Amygdala (tissue), 56 donors: Measurements from ENCODE around the gene DNAI1.

Experiments
- DNase-seq, 56 donors: peaks; one replicate each; lab custom pipeline; 2025; lab: John Stamatoyannopoulos, UW

The DNAI1 gene

GRCh38 chr9:34485822-34486221 is 27.2 kb downstream of the DNAI1 start:
- DNase-seq = no peak

- no peak for DNase-seq
These were observed 28.0 kb downstream of the DNAI1 start for GRCh38 chr9:34486572-34486971.

DNA sequence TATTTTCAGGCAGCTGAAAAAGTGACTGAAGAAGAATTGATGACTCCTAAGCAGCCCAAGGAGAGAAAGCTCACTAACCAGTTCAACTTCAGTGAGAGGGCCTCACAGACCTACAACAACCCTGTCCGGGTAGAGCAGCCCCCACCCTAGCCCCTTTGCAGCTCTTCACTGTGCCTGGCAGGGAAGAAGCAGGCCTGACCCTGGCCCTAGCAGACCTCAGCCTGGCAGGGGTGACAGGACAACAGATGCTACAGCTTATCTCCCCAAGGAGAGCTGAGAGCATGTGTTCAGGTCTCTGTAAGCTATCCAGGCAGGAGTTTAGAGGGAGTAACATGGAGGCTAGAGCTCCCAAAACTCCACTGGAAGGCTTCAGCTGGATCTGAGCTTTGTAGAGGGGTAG is 31.8 kb downstream of the DNAI1 start:
- DNase-seq = no peak

DNA sequence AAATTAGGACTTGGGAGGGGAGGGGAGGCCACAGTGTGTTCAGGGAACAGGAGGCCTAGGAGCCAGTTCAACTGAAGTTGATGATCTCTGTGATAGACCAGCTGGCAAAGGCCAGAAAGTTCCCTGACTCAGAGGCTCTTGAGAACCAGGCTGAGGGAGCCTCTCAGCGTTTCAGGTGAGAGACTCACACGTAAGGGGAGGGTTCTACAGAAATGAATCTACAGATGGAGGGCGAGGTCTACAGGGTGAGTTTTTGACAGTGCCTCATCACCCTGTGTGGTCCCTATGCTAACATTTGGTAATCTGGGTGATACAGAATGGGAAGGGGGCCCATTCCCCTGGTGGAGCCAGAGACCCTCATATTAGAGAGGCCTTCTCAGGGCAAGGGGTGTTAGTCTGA is 32.2 kb downstream of the DNAI1 start:
- no peak for DNase-seq

DNA sequence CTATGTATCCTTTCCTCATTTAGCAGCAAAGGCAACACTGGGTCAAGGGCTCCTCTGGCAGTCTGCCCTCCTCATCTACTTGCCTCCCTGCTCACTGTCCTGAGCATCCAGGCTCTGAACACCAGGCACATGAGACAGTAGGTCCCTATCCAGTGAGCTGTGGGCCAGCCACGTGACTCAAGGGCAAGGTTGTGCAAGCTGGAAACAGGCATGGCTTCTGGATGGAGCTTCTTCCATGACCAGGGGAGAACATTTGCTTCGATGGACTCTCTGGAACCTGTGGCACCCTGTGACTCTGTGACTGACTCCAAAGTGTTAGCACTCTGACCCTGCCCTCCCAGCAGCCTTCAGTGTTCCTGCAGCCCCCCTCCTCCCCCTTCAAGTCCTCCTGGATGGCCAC is 33.0 kb downstream of the DNAI1 start:
- no peak for DNase-seq

- no peak for DNase-seq
These were observed 33.4 kb downstream of the DNAI1 start for GRCh38 chr9:34492051-34492450.

- DNase-seq = peak in 6 of 56 donors; percentile 4 to 33 (median 12)
These were observed 35.4 kb downstream of the DNAI1 start for GRCh38 chr9:34493972-34494535.

DNA sequence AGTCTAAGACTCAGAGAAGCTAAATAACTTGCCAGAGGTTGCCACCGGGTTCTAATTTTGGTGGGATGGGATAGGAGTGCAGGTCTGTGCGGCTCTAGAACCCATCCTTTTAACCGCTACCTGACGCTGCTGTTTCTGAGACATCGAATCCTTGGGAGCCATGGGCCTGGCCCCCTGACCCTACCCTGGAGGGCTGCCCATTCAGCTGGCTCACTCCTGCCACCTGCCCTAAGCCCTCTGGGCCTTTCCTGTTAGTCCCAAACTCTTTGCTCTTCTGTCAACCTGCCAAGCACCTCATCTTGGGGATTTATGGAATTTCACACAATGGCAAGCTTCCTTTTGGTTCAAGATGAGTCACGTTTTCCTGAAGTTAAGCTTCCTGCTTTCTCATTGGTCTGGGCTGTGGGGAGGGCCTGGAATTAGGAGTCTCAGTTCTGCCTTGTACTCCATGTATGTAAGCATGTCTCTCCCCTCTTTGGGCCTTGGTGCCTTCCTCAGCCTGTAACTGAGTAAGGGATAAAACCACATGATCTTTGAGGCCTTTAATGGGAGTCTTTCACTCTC is 37.6 kb downstream of the DNAI1 start:
- no peak for DNase-seq

DNA sequence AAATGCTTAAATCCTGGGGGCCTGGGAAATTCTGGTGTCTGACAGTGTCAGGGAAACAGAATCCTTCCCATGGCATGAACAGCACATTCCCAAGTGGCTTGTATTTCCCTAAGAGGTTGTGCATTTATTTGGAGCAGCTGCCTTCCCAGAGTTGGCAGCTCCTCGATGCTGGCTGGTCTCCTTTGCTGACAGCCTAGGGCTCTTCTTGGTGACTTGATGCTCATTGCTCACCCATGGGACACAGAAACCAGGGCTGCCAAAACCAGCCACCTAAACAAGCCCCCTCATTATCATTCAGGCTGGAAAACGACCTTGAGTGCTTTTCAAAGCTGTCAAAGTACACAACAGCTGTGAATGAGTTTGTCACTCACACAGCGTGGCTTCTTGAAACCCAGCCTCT is 39.9 kb downstream of the DNAI1 start:
- DNase-seq = peak in 6 of 56 donors; percentile 9 to 35 (median 21)

DNA sequence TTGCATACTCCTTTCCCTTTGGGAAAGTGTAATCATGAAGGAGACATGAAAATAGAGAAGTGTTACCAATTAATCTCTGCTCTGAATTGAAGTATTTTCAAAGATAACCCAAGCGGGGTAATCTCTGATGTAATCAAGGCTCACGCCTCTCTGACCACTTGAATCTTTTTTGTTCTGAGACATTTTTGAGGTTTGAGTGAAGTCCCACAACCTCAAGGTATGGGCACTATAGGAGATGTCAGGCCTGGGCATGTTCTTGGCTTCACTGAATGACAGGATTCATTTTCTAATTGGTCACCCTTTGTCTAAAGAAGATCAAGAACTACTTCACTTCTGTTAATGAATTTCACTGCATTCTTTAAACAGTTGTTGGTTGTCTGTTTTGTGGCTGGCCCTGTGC is 40.5 kb downstream of the DNAI1 start:
- no peak for DNase-seq

DNA sequence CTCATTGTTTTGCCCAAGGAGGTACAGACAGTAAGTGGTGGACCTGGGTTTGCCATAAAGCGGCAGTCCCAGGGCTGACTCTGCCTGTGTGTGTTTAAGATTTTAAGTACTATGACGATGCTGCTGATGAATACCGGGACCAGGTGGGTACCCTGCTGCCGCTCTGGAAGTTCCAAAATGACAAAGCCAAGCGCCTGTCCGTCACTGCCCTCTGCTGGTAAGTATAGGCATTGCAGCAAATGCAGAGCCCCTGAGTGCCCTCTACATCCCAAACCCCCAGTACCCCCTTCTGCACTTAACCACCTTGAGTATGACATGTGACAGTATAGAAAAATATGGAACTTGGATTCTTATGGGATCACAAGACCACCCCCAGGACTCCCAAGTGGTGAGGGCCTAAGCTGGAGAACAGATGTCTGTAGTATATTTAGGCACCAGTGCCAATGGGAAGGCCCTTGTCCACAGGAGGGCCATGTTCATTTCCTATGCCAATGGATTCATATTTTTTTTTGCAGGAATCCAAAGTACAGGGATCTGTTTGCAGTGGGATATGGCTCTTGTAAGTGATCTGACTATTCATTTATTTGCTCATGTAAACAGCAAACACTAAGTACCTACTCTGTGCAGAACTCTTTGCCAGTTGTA is 42.1 kb downstream of the DNAI1 start:
- peak in 38 of 56 donors; percentile 16 to 76 (median 38) for DNase-seq

DNA sequence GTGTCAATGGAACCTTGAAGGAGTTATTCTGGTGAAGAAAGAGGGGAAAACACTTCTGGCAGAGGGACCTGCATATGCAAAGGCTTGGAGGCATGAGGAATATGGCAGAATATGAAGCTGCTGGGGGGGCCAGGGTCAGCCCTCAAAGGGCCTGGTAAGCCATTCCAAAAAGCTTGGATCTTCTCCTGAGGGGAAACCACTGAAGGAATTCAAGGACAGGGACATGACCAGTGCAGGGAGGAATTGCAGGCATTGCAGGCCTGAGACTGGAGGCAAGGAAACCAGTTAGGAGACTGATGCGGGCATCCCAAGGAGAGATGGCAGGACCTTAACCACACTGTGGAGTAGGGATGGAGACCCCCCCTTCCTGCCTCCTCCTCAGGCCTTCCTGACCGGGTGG is 42.8 kb downstream of the DNAI1 start:
- DNase-seq = no peak

GRCh38 chr9:34501889-34502425 is 43.4 kb downstream of the DNAI1 start:
- DNase-seq = peak in 55 of 56 donors; percentile 46 to 100 (median 96)

DNA sequence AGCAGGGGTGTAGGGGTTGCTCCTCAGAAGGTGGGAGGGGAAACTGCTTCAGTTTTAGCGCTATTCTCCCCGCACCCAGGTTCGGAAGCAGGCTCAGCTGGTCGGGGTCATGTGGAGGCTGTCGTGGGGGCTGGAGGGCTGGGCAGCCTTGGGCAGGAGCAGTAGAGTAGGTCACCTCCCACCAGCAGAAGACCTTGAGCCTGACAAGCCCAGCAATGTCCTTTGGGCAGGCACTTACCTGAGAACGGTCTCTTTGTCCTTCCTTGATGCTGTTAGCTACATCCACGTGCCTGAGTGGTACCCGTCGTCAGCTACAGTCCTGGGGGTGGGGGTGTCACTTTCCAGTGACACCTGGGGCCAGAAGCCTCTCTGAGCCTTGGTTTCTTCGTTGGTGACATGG is 43.9 kb downstream of the DNAI1 start:
- DNase-seq = peak in 5 of 56 donors; percentile 55 to 63 (median 59)

DNA sequence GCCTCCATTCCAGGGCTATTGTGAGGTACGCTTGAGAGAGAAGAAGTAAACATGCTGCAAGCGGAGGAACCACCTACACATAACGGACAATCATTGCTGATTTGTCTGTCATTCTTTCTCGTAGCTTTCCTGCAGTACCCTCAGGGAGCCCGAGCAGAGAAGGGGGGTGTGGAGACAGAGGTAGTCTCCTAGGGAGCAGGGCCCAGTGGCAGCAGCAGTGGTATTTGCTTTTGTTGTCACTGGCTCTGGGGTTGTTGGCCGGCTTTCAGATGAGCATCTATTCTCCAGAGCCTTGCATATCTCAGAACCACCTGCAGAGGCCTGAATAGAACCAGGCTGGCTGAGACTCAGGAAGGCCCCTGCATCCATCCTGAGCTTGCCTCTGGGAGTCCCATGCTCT is 44.3 kb downstream of the DNAI1 start:
- peak in 13 of 56 donors; percentile 19 to 60 (median 40) for DNase-seq

DNA sequence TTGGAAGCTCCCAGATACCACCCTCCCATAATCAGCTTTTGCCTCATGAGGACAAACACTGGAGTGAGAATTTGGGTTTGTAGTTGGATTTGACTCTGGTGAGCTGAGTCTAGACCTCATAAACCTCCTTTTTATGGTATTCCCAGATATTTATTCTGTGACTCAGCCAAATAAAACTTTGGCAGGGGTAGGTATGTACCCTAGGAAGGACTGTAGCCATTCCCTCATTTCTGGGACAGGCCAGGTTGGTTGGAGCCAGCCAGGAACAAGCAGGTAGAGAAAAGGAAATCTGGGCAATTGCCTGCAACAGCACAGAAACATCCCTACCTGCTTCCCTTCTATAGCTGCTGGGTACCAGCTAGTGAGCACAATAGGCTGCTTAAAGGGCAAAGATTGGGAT is 44.8 kb downstream of the DNAI1 start:
- DNase-seq = no peak

- DNase-seq = no peak
These were observed 46.9 kb downstream of the DNAI1 start for GRCh38 chr9:34505370-34506120.

DNA sequence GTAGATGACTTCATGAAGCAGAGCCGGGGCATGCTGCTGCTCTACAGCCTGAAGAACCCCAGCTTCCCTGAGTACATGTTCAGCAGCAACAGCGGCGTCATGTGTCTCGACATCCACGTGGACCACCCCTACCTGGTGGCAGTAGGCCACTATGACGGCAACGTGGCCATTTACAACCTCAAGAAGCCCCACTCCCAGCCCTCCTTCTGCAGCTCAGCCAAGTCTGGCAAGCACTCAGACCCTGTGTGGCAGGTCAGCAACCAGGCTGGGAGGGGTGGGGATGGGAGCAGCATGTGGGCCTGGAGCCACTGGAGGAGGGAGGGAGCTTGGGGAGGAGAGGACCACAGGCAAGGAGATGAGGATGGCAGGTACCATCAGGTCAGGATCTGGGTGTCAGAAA is 48.0 kb downstream of the DNAI1 start:
- DNase-seq = peak in 2 of 56 donors; percentile 14 to 19

- DNase-seq = no peak
These were observed 49.0 kb downstream of the DNAI1 start for GRCh38 chr9:34507556-34507955.

GRCh38 chr9:34507966-34508365 is 49.4 kb downstream of the DNAI1 start:
- no peak for DNase-seq

DNA sequence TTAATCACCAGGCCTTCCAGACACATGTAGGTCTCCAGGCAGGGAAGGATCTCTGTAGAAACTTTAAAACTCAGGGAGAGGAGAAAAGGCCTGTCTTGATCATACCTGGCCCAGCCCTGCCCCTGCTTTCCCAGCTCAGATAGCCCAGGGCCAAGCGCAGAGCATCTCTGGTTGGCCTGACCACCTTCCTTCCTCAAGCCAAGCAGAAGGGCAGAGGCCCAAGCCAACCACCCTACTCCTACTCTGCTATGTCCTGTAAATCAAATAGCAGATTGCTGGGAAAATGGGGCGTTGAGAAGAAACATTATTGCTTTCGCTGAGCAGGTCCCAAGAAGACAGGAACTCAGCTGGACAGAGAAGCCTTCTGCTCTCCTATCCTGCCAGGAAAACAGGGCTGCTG is 49.9 kb downstream of the DNAI1 start:
- DNase-seq = no peak
